Measurements from ENCODE around the gene FCHO2. TPM values are rescaled to one million over a fixed set of nuclear protein-coding genes. Genes with fewer than 3 reads are reported as not detected.
A peak's percentile ranks its signal among the peaks of the same experiment; 100 is the strongest.
"Not testable (repeated sequence)": the region's sequence is repeated elsewhere in the genome, so short reads cannot be mapped to it uniquely, and the experiment has no call there.

FCHO2 gene
- total RNA-seq, 1 experiment from 2014 or later = 8.2 TPM

- DNase-seq (ENCODE audit: low read depth) = peak; percentile 75
Observed at GRCh38 chr5:72956324-72957140, 691 bp downstream of the FCHO2 start.

- DNase-seq (ENCODE audit: low read depth) = no peak
Observed at GRCh38 chr5:72957337-72957736, 1.5 kb downstream of the FCHO2 start.

- DNase-seq (ENCODE audit: low read depth) = no peak
Observed at GRCh38 chr5:72959257-72959656, 3.4 kb downstream of the FCHO2 start.

GRCh38 chr5:72974481-72974880, 18.6 kb downstream of the FCHO2 start:
- DNase-seq (ENCODE audit: low read depth) = not testable (repeated sequence)

GRCh38 chr5:72976810-72977209, 21.0 kb downstream of the FCHO2 start:
- DNase-seq (ENCODE audit: low read depth) = not testable (repeated sequence)

- DNase-seq (ENCODE audit: low read depth) = no peak
Observed at GRCh38 chr5:72985719-72986118, 29.9 kb downstream of the FCHO2 start.

GRCh38 chr5:72988769-72989168, 32.9 kb downstream of the FCHO2 start:
- peak; percentile 53 for DNase-seq (ENCODE audit: low read depth)

GRCh38 chr5:72991394-72991793, 35.6 kb downstream of the FCHO2 start:
- DNase-seq (ENCODE audit: low read depth) = no peak

- DNase-seq (ENCODE audit: low read depth) = no peak
Observed at GRCh38 chr5:72994578-72994977, 38.7 kb downstream of the FCHO2 start.

GRCh38 chr5:72996632-72997031, 40.8 kb downstream of the FCHO2 start:
- no peak for DNase-seq (ENCODE audit: low read depth)

GRCh38 chr5:72999916-73000315, 44.1 kb downstream of the FCHO2 start:
- DNase-seq (ENCODE audit: low read depth) = no peak

GRCh38 chr5:73005886-73006285, 50.0 kb downstream of the FCHO2 start:
- DNase-seq (ENCODE audit: low read depth) = no peak

GRCh38 chr5:73007051-73007450, 51.2 kb downstream of the FCHO2 start:
- no peak for DNase-seq (ENCODE audit: low read depth)

GRCh38 chr5:73008831-73009230, 53.0 kb downstream of the FCHO2 start:
- no peak for DNase-seq (ENCODE audit: low read depth)

- DNase-seq (ENCODE audit: low read depth) = not testable (repeated sequence)
Observed at GRCh38 chr5:73011612-73012011, 55.8 kb downstream of the FCHO2 start.

- DNase-seq (ENCODE audit: low read depth) = no peak
Observed at GRCh38 chr5:73018892-73019291, 63.1 kb downstream of the FCHO2 start.

- no peak for DNase-seq (ENCODE audit: low read depth)
Observed at GRCh38 chr5:73019766-73020165, 63.9 kb downstream of the FCHO2 start.

GRCh38 chr5:73022471-73023169, 66.8 kb downstream of the FCHO2 start:
- no peak for DNase-seq (ENCODE audit: low read depth)

- not testable (repeated sequence) for DNase-seq (ENCODE audit: low read depth)
Observed at GRCh38 chr5:73024946-73025544, 69.2 kb downstream of the FCHO2 start.

GRCh38 chr5:73027361-73027760, 71.5 kb downstream of the FCHO2 start:
- DNase-seq (ENCODE audit: low read depth) = no peak

- no peak for DNase-seq (ENCODE audit: low read depth)
Observed at GRCh38 chr5:73027816-73028215, 72.0 kb downstream of the FCHO2 start.

GRCh38 chr5:73028991-73029595, 73.3 kb downstream of the FCHO2 start:
- DNase-seq (ENCODE audit: low read depth) = peak; percentile 19
